T-helper 1 cell treated with Interleukin-12 subunit alpha and Interleukin-12 subunit beta and Interleukin-4 antibody, amounts not matched to agents 30 ng/mL and 1 ng/mL, for 36 hours (primary cell): ENCODE data around the gene AQP12A. TPM values are rescaled to one million over a fixed set of nuclear protein-coding genes. Genes with fewer than 3 reads are reported as not detected.

Experiments
- intact Hi-C: fragments of 100-400 bp; cut with micrococcal nuclease; formaldehyde crosslinking; loops from one replicate; pipeline ENCODE4 v1.15.1; 2024
- total RNA-seq: library from RNA; stranded (reverse); gene quantifications from 2 replicates; pipeline ENCODE4 v1.2.3, GENCODE V29; 2022

AQP12A gene
- total RNA-seq, 1 donor from 2014 or later = not detected

GRCh38 chr2:240736281-240737250, 44.9 kb downstream of the AQP12A start:
- intact Hi-C loops = no loop called here

GRCh38 chr2:240737512-240737911, 45.8 kb downstream of the AQP12A start:
- intact Hi-C loops = no loop called here

GRCh38 chr2:240737958-240738357, 46.3 kb downstream of the AQP12A start:
- intact Hi-C loops = no loop called here

- intact Hi-C loops = no loop called here
Measured at GRCh38 chr2:240739797-240740196, 48.1 kb downstream of the AQP12A start.

GRCh38 chr2:240741091-240741490, 49.4 kb downstream of the AQP12A start:
- intact Hi-C loops = no loop called here

GRCh38 chr2:240742602-240743095, 51.0 kb downstream of the AQP12A start:
- intact Hi-C loops = no loop called here

GRCh38 chr2:240745456-240745855, 53.8 kb downstream of the AQP12A start:
- intact Hi-C loops = no loop called here

GRCh38 chr2:240745962-240746361, 54.3 kb downstream of the AQP12A start:
- intact Hi-C loops = no loop called here

GRCh38 chr2:240746671-240747070, 55.0 kb downstream of the AQP12A start:
- intact Hi-C loops = no loop called here

GRCh38 chr2:240747256-240747655, 55.6 kb downstream of the AQP12A start:
- intact Hi-C loops = no loop called here

Other genes with a start within 250 kb of the AQP12A start
- gene ANKMY1, start 133.9 kb upstream of the AQP12A start, total RNA-seq = 28.6 and 33.0 TPM in 2 replicates
- 10.3 and 10.9 TPM in 2 replicates for gene DUSP28, start 131.5 kb upstream of the AQP12A start, total RNA-seq
- gene RNPEPL1, start 123.4 kb upstream of the AQP12A start, total RNA-seq = 115 and 121 TPM in 2 replicates
- gene CAPN10, start 105.1 kb upstream of the AQP12A start, total RNA-seq = 59.7 and 65.8 TPM in 2 replicates
- gene GPR35, start 66.4 kb upstream of the AQP12A start, total RNA-seq = 13.5 and 16.6 TPM in 2 replicates
- gene AQP12B, start 9.0 kb upstream of the AQP12A start, total RNA-seq = not detected in 2 replicates
- 0.17 and 0.42 TPM in 2 replicates for gene KIF1A, start 128.4 kb downstream of the AQP12A start, total RNA-seq
- gene AGXT, start 177.0 kb downstream of the AQP12A start, total RNA-seq = not detected in 2 replicates
- not detected in 2 replicates for gene MAB21L4, start 204.3 kb downstream of the AQP12A start, total RNA-seq
- gene CROCC2, start 214.5 kb downstream of the AQP12A start, total RNA-seq = not detected in 2 replicates